ENCODE measurements around the gene ABL1.

ABL1 gene

GRCh38 chr9:130920762-130921299, 85.8 kb downstream of the ABL1 start:
- DNase-seq = no peak

GRCh38 chr9:130921300-130921988, 86.4 kb downstream of the ABL1 start:
- DNase-seq = no peak

- no peak for DNase-seq
These were observed 87.2 kb downstream of the ABL1 start for GRCh38 chr9:130921989-130922892.

- DNase-seq = no peak
These were observed 88.0 kb downstream of the ABL1 start for GRCh38 chr9:130922893-130923610.

DNA sequence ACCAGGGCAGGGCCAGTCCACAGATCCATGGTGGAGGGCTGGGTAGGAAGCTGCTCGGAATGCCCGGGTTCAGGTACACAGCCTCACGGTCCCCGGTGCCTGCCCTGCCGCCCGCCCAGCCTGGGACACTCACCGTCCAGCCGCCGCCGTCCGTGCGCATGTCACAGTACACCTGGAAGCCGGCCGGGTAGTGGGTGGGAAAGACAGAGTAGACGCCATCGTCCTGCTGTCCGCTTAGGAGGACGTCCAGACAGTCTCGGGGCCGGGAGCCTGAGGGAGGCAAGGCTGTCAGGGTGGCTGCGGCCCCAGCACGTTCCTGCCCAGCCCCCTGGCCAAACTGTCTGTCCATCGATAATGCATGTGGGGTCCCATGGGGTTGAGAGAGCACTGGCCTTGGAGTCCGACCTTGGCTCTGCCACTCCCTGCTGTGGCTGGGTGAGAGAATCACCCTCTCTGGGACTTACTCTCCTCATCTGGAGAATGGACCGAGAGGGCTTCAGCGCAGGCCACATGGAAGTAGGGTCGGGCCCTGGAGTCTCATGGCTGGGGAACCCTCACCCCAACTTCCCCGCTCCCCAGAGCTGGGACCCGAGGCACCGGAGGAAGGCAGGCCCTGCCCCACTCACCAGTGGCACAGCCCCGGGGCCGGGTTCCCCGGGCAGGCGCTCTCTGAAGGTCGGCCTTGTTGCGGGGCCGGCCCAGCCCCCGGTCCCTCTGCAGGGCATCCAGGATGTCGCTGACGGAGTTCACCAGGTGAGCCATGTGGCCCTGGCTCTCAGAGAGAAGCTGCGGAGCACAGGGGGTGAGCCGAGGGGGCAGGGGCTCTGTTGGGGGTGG, 88.8 kb downstream of the ABL1 start:
- DNase-seq = no peak

DNA sequence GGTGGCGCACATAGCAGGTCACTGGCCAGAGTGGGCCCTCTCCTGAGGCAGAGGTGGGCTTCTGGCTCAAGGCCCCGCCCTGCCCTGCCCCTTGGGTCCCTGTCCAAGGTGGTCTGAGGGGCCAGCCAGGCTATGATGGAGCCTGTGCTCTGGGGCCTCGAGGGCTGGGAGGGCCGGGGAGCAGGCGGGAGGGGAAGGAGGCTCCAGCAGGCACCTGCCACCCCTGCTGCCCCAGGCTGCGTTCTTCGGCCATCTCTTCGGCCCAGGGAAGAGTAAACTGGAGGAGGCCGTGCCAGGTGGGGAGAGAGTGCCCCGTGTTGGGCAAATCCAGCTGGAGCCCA, 89.4 kb downstream of the ABL1 start:
- no peak for DNase-seq

- no peak for DNase-seq
These were observed 90.1 kb downstream of the ABL1 start for GRCh38 chr9:130925050-130925678.

DNA sequence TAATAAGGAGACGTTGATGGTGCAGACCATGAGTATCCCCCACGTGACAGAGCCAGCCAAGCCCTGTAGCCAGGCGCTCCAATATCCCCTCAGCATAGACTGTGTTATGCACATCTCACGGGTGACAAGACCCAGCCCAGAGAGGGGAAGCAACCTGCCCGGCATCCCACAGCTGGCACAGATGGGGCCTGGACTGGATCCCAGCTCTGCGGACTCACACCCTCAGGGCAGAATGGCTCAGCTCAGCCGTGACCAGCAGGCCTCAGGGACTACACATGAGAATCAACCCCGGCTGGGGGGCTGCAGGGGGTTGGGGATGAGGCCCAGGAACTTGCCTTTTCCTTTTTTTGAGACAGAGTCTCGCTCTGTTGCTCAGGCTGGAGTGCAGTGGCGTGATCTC, 92.3 kb downstream of the ABL1 start:
- no peak for DNase-seq

- DNase-seq = peak; percentile 75
These were observed 93.2 kb downstream of the ABL1 start for GRCh38 chr9:130927995-130928900.

DNA sequence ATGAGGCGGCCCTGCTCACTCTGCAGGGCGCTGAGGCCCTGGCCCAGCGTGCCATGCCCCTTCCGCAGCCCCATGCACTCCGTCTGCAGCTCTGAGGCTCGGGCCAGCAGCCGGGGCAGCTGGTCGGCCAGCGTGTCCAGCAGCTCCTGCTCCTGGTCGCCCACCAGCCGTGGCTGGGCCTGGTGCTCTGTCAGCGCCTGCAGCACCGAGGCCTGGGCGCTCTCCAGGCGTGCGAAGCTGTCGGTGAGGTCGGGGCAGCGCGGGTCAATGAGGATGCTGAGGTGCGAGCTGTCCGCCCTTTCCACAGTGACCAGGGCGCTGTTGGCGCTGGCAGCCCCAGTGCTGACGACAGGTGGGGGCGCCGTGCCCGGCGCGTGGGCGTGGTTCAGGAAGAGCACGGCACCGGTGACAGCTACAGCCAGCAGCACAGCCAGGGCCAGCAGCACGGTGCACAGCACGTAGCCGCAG, 94.6 kb downstream of the ABL1 start:
- DNase-seq = no peak

- no peak for DNase-seq
These were observed 95.2 kb downstream of the ABL1 start for GRCh38 chr9:130930132-130930803.

GRCh38 chr9:130930804-130931349, 95.8 kb downstream of the ABL1 start:
- DNase-seq = no peak

DNA sequence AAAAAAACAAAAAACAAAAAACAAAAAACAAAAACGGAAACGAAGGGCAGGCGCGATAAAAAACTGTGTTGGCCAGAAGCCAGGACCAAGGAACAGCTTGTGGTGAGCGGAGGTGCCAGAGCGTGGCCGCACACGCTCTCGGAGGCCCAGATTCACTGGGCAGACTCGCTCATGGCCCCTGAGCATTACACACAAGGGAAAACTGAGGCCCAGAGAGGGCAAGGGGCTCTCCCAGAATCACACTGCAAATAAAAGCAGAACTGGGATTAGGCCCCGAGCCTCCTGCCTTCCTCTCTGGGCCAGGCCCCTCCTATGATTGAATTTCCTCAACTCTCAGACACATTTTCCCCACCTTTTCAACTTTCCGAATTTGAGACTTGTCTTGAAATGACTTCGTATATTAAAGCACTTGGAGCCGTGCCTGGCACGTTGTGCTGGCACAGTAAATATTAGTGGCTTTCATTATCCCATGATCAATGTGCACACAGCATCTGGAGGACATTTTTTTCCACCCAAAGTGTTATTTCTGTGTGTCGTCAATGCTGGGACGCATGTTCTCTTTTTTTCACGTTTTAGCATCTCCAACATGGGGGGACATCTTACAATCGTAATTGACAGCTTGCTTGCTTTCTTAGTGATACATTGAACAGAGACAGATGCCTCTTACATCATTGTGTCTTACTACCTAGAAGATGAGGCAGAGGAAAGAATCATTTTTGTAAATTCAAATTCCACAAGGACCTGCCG, 96.6 kb downstream of the ABL1 start:
- DNase-seq = no peak

GRCh38 chr9:130932255-130933079, 97.4 kb downstream of the ABL1 start:
- peak; percentile 33 for DNase-seq

DNA sequence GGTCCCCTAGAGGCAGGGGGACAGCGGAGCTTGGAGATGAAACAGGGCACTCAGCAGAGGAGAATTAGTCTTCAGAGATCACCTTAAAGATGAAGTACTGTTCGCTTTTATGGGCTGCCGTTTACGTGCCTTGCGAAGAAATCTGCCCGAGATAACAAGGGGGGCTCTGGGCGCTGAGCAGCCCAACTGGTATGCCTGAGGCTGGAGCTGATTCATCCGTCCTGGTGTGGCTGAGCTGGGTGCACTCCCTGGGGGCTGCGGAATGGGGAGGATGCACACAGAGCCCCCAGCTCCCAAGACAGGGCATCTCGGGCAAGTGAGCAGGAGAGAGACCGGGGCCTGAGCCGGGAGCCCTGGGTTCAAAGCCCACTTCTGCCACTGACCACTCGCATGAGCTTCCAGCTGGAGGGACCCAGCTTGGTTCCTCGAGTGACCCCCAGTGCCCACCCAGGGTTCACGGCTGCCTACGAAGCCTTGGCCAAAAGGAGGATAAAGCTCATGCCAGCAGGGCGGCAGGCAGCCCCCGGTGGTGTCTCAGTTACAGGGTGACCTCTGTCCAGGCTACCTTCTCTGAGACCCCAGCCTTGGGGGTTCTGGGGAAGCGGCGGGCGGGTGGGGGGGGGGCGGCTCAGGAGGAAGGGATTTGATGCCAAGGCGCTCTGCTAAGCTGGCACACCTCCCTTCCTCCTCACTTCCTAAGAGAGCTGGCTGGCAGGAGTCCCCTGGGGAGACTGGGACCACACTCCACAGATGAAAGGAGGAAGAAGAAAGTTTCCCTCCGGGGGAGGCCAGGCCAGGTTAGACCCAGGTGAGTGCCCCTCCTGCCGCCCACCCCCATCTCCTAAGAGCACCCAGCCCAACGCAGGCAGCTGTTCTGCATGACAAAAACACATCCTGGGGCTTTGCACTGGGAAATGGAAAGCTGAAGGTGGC, 98.3 kb downstream of the ABL1 start:
- DNase-seq = peak; percentile 79

DNA sequence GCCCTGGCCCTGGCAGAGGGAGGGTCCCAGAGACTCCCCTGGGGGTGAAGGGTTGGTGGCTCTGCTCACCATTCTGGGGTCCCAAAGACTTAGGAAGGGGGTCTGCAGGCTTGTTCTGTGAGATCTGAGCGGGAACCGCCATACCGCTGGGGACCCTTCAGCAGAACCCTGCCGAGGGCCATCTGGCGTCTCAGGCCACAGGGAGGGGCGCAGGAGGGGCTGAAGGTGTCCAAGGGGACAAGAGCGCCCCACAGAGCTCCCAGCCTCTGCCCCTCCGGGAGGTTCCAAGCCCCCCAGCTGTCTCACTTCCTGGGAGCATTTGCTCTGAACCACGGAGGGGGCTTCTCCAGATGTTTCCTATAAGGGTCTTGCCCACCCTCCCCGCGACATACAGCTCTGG, 99.2 kb downstream of the ABL1 start:
- no peak for DNase-seq

Data from fibroblast of skin of abdomen (primary cell).